Calu3 (cell line): Measurements from ENCODE around the gene MAGEA2B. TPM values are rescaled to one million over a fixed set of nuclear protein-coding genes. Genes with fewer than 3 reads are reported as not detected.
"Not testable (repeated sequence)": the region's sequence is repeated elsewhere in the genome, so short reads cannot be mapped to it uniquely, and the experiment has no call there.

Source experiments
- Bru-seq: library from RNA; stranded (reverse); fragments of 400-500 nt; gene quantifications from one replicate; lab custom pipeline; 2021; lab: Mats Ljungman, UMichigan
- BruChase-seq, 2 experiments: library from RNA; stranded (reverse); fragments of 400-500 nt; gene quantifications; one replicate each; lab custom pipeline; 2021; lab: Mats Ljungman, UMichigan
- BruUV-seq: library from RNA; stranded (reverse); fragments of 400-500 nt; replicated peaks from 2 replicates; lab custom pipeline; 2021; lab: Mats Ljungman, UMichigan
- CTCF ChIA-PET: fragments of 300-600 bp; sonication (Branson Sonifier 250); formaldehyde crosslinking; loops from one replicate; lab custom pipeline; 2022; ENCODE audit warnings: antibody characterized with exemption; lab: Charles Lee
- DNase-seq: peaks from one replicate; pipeline ENCODE4 v3.0.0; 2022
- H3K27ac Mint-ChIP-seq: one replicate; pipeline ENCODE4 v1.8.0; 2022; ENCODE audit warnings: mixed read lengths; ENCODE audit not compliant: unreplicated experiment
- H3K27me3 Mint-ChIP-seq: one replicate; pipeline ENCODE4 v1.8.0; 2022; ENCODE audit warnings: mixed read lengths; ENCODE audit not compliant: unreplicated experiment
- H3K36me3 Mint-ChIP-seq: one replicate; pipeline ENCODE4 v1.8.0; 2022; ENCODE audit warnings: mild to moderate bottlenecking, moderate library complexity, mixed read lengths; ENCODE audit not compliant: insufficient read depth, unreplicated experiment
- H3K4me1 Mint-ChIP-seq: one replicate; pipeline ENCODE4 v1.8.0; 2022; ENCODE audit warnings: mild to moderate bottlenecking, low read depth, mixed read lengths; ENCODE audit not compliant: unreplicated experiment
- H3K4me3 Mint-ChIP-seq: one replicate; pipeline ENCODE4 v1.8.0; 2022; ENCODE audit warnings: mild to moderate bottlenecking, low read depth, moderate library complexity, mixed read lengths; ENCODE audit not compliant: unreplicated experiment
- H3K9me3 Mint-ChIP-seq: one replicate; pipeline ENCODE4 v1.8.0; 2022; ENCODE audit warnings: low read depth, mixed read lengths; ENCODE audit not compliant: unreplicated experiment
- intact Hi-C: fragments of 100-400 bp; cut with micrococcal nuclease; formaldehyde crosslinking; loops from one replicate; pipeline ENCODE4 v1.10.0; 2022; ENCODE audit not compliant: unreplicated experiment
- long read RNA-seq: library from polyadenylated mRNA; stranded (forward); transcript quantifications from one replicate; pipeline ENCODE4 v2.0.0, GENCODE V29; 2022
- total RNA-seq: library from RNA; stranded (reverse); gene quantifications from 2 replicates; pipeline ENCODE4 v1.2.3, GENCODE V29; 2022
- TF ChIP-seq, protein P1 (sequence below): fragments of 200-600 bp; IDR thresholded peaks from one replicate; pipeline ENCODE4 v1.8.0; 2022; ENCODE audit warnings: antibody characterized with exemption; ENCODE audit not compliant: unreplicated experiment

MAGEA2B gene, protein sequence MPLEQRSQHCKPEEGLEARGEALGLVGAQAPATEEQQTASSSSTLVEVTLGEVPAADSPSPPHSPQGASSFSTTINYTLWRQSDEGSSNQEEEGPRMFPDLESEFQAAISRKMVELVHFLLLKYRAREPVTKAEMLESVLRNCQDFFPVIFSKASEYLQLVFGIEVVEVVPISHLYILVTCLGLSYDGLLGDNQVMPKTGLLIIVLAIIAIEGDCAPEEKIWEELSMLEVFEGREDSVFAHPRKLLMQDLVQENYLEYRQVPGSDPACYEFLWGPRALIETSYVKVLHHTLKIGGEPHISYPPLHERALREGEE
- total RNA-seq (not detected in 2 replicates), Bru-seq, nascent RNA (not detected), BruChase-seq, experiment 1, labeled RNA remaining after a 6-hour chase (not detected), BruChase-seq, experiment 2, labeled RNA remaining after a 2-hour chase (not detected)
- long read RNA-seq: 0 reads

DNA sequence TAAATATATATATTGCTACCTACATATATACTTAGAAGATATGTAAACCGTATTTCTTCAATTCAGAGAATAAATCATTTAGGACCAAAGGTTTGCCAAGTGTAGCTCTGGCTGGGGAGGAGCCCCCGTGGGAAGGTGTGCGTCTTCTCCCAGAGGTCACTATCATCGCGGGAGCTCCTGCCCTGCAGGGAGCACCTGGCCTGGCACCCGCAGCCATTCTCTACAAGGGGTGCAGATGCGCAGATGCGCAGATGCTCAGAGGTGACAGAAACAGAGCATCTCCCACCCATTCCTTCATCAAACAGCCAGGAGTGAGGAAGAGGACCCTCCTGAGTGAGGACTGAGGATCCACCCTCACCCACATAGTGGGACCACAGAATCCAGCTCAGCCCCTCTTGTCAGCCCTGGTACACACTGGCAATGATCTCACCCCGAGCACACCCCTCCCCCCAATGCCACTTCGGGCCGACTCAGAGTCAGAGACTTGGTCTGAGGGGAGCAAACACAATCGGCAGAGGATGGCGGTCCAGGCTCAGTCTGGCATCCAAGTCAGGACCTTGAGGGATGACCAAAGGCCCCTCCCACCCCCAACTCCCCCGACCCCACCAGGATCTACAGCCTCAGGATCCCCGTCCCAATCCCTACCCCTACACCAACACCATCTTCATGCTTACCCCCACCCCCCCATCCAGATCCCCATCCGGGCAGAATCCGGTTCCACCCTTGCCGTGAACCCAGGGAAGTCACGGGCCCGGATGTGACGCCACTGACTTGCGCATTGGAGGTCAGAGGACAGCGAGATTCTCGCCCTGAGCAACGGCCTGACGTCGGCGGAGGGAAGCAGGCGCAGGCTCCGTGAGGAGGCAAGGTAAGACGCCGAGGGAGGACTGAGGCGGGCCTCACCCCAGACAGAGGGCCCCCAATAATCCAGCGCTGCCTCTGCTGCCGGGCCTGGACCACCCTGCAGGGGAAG is at the start of gene MAGEA2B:
Gene MAGEA2B (plus strand): TSS at position 814 of the 973 bp plus-strand sequence. CDS start 2,479 bp downstream, outside the sequence.
- H3K9me3 Mint-ChIP-seq, H3K27ac Mint-ChIP-seq, DNase-seq, H3K36me3 Mint-ChIP-seq, BruUV-seq, CTCF ChIA-PET, H3K4me1 Mint-ChIP-seq, H3K27me3 Mint-ChIP-seq, H3K4me3 Mint-ChIP-seq, intact Hi-C loops: not testable (repeated sequence)

DNA sequence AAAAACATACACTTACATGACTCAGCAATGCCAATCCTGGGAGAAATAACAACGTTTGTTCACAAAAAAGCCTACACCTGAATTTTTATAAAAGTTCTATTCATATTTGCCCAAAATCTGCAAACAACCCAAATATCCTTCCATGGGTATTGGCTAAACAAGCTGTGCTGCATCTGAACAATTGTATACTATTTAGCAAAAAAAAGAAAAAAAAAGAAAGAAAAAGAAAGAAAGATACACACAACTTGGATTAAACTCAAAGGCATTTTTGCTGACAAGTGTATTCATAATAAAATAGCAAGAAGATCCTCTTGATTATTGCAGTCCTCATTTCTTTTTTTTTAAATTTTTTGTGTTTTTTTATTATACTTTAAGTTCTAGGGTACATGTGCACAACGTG is 40.3 kb upstream of the MAGEA2B start:
- TF ChIP-seq, protein P1, sequence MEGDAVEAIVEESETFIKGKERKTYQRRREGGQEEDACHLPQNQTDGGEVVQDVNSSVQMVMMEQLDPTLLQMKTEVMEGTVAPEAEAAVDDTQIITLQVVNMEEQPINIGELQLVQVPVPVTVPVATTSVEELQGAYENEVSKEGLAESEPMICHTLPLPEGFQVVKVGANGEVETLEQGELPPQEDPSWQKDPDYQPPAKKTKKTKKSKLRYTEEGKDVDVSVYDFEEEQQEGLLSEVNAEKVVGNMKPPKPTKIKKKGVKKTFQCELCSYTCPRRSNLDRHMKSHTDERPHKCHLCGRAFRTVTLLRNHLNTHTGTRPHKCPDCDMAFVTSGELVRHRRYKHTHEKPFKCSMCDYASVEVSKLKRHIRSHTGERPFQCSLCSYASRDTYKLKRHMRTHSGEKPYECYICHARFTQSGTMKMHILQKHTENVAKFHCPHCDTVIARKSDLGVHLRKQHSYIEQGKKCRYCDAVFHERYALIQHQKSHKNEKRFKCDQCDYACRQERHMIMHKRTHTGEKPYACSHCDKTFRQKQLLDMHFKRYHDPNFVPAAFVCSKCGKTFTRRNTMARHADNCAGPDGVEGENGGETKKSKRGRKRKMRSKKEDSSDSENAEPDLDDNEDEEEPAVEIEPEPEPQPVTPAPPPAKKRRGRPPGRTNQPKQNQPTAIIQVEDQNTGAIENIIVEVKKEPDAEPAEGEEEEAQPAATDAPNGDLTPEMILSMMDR: no peak

DNA sequence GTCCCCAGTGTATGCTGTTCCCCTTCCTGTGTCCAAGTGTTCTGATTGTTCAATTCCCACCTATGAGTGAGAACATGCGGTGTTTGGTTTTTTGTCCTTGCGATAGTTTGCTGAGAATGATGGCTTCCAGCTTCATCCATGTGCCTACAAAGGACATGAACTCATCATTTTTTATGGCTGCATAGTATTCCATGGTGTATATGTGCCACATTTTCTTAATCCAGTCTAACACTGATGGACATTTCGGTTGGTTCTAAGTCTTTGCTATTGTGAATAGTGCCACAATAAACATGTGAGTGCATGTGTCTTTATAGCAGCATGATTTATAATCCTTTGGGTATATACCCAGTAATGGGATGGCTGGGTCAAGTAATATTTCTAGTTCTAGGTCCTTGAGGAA is 39.8 kb upstream of the MAGEA2B start:
- BruUV-seq, intact Hi-C loops, H3K4me3 Mint-ChIP-seq, H3K27ac Mint-ChIP-seq, H3K36me3 Mint-ChIP-seq, H3K4me1 Mint-ChIP-seq, DNase-seq, H3K9me3 Mint-ChIP-seq, H3K27me3 Mint-ChIP-seq, CTCF ChIA-PET: not testable (repeated sequence)

More for the DNA sequence above, 40.3 kb upstream of the MAGEA2B start:
- DNase-seq: no peak
- intact Hi-C loops: no loop called here
- CTCF ChIA-PET: no interaction called here
- no peak overlapping the region for H3K4me3 Mint-ChIP-seq
- BruUV-seq: no TSS peak
- H3K27ac Mint-ChIP-seq: no peak overlapping the region
- peaks cover 4% of the 10 kb centered on the region for H3K9me3 Mint-ChIP-seq
- no peaks in the 10 kb centered on the region for H3K36me3 Mint-ChIP-seq
- H3K4me1 Mint-ChIP-seq: no peaks in the 10 kb centered on the region
- no peaks in the 10 kb centered on the region for H3K27me3 Mint-ChIP-seq

DNA sequence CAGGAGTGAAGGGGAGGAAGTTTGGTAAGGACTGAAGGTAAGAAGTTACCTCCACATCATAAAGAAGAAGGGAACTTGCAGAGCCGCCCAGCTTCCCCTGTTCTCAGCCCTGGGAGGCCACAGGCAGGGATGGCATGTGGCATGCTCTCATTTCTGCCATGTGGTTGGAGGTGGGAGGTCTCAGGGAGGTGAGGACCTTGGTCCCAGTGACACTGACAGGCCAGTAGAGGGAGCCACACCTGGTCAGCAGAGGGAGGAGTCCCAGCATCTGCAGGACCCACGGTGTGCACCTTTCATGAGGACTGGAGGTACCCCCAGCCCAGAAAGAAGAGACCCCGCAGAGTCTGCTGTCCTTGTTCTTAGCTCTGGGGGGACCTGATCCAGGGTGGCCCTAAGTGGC is 33.4 kb upstream of the MAGEA2B start:
- BruUV-seq, DNase-seq, H3K36me3 Mint-ChIP-seq, H3K4me1 Mint-ChIP-seq, intact Hi-C loops, H3K27ac Mint-ChIP-seq, H3K27me3 Mint-ChIP-seq, H3K9me3 Mint-ChIP-seq, CTCF ChIA-PET, H3K4me3 Mint-ChIP-seq: not testable (repeated sequence)

DNA sequence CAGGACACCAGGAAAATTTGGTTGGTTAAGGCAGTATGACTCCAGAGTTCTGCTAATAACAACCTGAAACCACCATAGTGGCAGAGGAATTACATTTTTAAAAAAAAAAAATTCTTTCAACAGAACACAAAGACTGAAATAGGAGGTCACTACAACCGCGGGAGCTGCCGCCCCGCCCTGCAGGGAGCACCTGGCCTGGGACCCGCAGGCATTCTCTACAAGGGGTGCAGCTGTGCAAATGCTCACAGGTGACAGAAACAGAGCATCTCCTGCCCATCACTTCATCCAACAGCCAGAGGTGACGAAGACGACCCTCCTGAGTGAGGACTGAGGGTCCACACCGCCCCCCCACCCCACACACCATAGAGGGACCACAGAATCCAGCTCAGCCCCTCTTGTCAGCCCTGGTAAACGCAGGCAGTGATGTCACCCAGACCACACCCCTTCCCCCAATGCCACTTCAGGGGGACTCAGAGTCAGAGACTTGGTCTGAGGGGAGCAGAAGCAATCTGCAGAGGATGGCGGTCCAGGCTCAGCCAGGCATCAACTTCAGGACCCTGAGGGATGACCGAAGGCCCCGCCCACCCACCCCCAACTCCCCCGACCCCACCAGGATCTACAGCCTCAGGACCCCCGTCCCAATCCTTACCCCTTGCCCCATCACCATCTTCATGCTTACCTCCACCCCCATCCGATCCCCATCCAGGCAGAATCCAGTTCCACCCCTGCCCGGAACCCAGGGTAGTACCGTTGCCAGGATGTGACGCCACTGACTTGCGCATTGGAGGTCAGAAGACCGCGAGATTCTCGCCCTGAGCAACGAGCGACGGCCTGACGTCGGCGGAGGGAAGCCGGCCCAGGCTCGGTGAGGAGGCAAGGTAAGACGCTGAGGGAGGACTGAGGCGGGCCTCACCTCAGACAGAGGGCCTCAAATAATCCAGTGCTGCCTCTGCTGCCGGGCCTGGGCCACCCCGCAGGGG is 16.2 kb upstream of the MAGEA2B start, which contains the start of gene MAGEA3:
Gene MAGEA3 (plus strand): TSS at position 843 of the 980 bp plus-strand sequence. CDS start 2,039 bp downstream, outside the sequence.
- DNase-seq, H3K4me1 Mint-ChIP-seq, H3K27me3 Mint-ChIP-seq: not testable (repeated sequence)

DNA sequence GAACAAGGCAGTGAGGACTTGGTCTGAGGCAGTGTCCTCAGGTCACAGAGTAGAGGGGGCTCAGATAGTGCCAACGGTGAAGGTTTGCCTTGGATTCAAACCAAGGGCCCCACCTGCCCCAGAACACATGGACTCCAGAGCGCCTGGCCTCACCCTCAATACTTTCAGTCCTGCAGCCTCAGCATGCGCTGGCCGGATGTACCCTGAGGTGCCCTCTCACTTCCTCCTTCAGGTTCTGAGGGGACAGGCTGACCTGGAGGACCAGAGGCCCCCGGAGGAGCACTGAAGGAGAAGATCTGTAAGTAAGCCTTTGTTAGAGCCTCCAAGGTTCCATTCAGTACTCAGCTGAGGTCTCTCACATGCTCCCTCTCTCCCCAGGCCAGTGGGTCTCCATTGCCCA is 14.0 kb upstream of the MAGEA2B start:
- BruUV-seq, H3K4me3 Mint-ChIP-seq: not testable (repeated sequence)

More for the DNA sequence above, 16.2 kb upstream of the MAGEA2B start, which contains the start of gene MAGEA3:
- H3K9me3 Mint-ChIP-seq, BruUV-seq, H3K27ac Mint-ChIP-seq, H3K4me3 Mint-ChIP-seq, CTCF ChIA-PET, H3K36me3 Mint-ChIP-seq, intact Hi-C loops: not testable (repeated sequence)

DNA sequence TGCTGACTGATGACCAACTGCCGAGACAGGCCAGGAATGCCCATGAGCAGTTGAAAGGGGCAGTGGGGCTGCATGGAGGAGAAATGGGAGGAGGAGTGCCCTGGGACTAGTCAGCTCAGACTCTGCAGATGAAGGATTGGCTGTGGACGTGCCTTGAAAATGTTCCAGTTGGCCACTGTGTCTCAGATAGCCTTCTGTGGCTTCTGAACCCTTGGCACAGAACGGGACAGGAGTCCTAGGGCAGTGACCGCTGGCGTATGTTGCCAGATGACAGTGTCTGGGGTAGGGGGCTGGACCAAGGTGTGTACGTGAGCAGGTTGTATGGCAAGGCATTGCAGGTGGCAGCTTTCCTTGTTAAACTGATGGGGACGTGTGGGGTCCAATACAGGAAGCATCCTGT is 7.9 kb upstream of the MAGEA2B start:
- H3K9me3 Mint-ChIP-seq, H3K27ac Mint-ChIP-seq, H3K4me3 Mint-ChIP-seq, intact Hi-C loops, H3K36me3 Mint-ChIP-seq, BruUV-seq, H3K27me3 Mint-ChIP-seq, H3K4me1 Mint-ChIP-seq, CTCF ChIA-PET, DNase-seq: not testable (repeated sequence)

More for the DNA sequence above, 14.0 kb upstream of the MAGEA2B start:
- CTCF ChIA-PET, H3K27me3 Mint-ChIP-seq, DNase-seq, H3K9me3 Mint-ChIP-seq, H3K4me1 Mint-ChIP-seq, H3K27ac Mint-ChIP-seq, intact Hi-C loops, H3K36me3 Mint-ChIP-seq: not testable (repeated sequence)

DNA sequence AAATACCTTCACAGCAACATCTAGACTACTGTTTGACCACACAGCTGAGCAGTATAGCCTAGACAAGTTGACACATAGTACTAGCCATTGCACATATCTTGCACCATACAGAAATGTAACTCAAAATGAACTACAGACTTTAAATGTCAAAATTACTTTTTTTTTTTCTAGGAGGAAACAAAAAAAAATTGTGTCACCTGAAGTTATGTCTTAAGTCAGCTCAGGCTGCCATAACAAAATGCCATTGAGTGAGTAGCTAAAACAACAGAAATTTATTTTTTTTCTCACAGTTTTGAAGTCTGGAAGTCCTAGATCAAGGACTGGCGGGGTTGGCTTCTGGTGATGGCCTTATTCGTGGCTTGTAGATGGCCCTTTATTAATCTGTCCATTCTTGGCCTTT is 5.3 kb upstream of the MAGEA2B start, which contains the start of gene CSAG2:
Gene CSAG2 (minus strand): TSS at position 101 of the 400 bp plus-strand sequence. CDS start 161 bp downstream, outside the sequence.
- H3K4me3 Mint-ChIP-seq, DNase-seq, H3K4me1 Mint-ChIP-seq, H3K27ac Mint-ChIP-seq, H3K9me3 Mint-ChIP-seq, H3K36me3 Mint-ChIP-seq, intact Hi-C loops, H3K27me3 Mint-ChIP-seq, CTCF ChIA-PET, BruUV-seq: not testable (repeated sequence)
